Stimulated activated CD4-positive, alpha-beta T cell treated with anti-CD3 and anti-CD28 coated beads, Interleukin-4, amount 100 ng/mL, for 48 hours (primary cell): ENCODE results near the gene ZBTB7B.
"Not testable (repeated sequence)": the region's sequence is repeated elsewhere in the genome, so short reads cannot be mapped to it uniquely, and the experiment has no call there.

Source experiments
- DNase-seq, 2 donors: peaks; one replicate each; pipeline ENCODE4 v3.0.0-alpha.2; 2020; ENCODE audit warnings: low read depth in 2 of 2

Gene ZBTB7B

DNA sequence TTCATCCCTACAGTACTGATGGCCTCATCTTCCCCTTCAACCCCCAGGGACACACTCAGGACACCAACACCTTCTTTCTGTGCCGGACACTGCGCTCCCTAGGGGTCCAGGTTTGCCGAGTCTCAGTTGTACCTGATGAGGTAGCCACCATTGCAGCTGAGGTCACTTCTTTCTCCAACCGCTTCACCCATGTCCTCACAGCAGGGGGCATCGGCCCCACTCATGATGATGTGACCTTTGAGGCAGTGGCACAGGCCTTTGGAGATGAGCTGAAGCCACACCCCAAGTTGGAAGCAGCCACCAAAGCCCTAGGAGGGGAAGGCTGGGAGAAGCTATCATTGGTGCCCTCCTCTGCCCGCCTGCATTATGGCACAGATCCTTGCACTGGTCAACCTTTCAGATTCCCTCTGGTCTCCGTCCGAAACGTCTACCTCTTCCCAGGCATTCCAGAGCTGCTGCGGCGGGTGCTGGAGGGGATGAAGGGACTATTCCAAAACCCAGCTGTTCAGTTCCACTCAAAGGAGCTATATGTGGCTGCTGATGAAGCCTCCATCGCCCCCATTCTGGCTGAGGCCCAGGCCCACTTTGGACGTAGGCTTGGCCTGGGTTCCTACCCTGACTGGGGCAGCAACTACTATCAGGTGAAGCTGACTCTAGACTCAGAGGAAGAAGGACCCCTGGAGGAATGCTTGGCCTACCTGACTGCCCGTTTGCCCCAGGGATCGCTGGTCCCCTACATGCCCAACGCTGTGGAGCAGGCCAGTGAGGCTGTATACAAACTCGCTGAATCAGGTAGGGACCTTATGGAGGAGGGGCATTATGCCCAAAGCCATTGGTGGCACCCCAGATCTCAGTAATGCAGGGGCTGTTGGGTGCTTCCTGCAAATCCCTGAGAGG lies 14.3 kb upstream of the ZBTB7B start:
- DNase-seq: no peak

- no peak for DNase-seq
Observed at GRCh38 chr1:154989195-154989860, 13.3 kb upstream of the ZBTB7B start.

DNA sequence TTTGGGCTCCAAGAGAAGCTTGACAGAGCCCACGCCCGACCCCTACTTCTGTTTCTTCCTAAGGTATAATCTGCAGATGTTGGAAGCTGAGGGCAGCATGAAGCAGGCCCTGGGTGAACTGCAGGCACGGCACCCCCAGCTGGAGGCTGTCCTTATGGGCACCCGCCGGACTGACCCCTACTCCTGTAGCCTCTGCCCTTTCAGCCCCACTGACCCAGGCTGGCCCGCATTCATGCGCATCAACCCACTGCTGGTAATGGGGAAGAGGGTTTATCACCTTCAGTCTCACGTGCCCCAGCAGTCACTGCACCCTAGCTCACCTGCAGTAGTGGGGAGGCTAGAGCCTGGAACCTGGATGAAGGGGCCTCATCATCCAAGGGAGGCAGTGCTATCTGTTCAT lies 12.3 kb upstream of the ZBTB7B start:
- DNase-seq: no peak

DNA sequence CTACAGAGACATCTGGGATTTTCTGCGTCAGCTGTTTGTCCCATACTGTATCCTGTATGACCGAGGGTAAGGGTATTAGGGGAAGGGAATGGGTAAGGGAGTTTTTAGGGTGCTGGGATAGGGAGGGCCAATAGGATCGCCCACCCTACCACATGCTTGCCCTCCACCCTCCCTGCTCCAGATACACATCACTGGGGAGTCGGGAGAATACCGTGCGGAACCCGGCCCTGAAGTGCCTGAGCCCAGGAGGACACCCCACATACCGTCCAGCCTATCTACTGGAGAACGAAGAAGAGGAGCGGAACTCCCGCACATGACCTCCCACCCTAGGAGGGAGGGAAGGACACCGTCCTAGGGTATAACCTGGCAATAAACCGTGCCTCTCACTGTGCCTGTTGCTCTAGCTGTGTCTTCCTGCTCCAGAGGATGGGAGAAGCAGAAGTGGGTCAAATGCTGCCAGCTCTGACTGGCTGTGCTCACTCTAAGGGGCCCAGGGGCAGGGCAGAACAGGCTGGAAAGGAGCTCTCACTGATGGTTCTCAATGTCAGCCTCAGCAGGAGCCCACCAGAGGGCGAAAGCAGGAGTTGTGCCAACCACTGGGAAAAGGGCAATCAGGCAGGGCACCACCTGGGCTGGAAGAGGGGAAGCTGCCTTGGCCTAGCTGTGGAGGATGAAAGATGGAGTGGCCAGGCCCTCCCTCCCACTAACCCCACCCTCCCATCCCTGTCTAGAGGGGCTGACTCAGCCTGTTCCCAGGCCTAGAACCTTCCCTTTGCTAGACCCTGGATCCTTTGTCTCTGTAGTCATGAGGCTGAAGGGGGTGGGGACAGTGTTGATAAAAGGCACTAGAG lies 9.7 kb upstream of the ZBTB7B start:
- no peak for DNase-seq

- no peak for DNase-seq
Observed at GRCh38 chr1:154993572-154994268, 8.9 kb upstream of the ZBTB7B start, which contains the start of gene LENEP. Gene LENEP (plus strand): TSS chr1:154993586. CDS start chr1:154993608, 22 bp downstream.

DNA sequence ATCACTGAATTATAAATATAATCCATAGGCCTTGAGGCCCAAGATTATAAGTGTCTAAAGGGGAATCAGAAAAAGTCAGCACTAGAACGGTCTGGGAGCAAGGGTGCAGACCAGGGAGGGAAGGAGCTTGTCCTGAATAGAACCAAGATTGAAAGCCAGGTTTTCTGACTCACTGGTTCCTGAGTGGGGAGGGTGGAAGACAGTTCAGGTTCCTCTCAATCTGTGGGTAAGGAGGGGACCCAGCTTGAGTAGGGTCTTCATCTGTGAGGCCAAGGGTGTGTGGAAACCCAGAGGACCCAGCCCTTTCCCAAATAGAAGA lies 8.4 kb upstream of the ZBTB7B start:
- no peak for DNase-seq

GRCh38 chr1:154994591-154994990 lies 8.0 kb upstream of the ZBTB7B start:
- no peak for DNase-seq

DNA sequence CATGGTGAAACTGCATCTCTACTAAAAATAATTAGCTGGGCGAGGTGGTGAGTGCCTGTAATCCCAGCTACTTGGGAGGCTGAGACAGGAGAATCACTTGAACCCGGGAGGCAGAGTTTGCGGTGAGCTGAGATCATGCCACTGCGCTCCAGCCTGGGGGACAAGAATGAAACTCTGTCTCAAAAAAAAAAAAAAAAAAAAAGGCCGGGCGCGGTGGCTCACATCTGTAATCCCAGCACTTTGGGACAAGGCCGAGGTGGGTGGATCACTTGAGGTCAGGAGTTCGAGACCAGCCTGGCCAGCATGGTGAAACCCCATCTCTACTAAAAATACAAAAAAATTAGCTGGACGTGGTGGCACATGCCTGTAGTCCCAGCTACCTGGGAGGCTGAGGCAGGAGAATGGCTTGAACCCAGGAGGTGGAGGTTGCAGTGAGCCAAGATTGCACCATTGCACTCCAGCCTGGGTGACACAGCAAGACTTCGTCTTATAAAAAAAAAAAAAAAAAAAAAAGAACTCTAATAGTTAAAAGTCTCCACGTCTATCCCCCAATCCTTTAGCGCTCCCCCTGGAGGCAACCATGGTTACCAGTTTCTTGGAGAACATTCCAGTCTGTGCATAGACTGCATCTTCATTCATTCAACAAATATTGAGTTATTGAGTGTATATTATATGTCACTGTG lies 7.2 kb upstream of the ZBTB7B start:
- DNase-seq: not testable (repeated sequence)

DNA sequence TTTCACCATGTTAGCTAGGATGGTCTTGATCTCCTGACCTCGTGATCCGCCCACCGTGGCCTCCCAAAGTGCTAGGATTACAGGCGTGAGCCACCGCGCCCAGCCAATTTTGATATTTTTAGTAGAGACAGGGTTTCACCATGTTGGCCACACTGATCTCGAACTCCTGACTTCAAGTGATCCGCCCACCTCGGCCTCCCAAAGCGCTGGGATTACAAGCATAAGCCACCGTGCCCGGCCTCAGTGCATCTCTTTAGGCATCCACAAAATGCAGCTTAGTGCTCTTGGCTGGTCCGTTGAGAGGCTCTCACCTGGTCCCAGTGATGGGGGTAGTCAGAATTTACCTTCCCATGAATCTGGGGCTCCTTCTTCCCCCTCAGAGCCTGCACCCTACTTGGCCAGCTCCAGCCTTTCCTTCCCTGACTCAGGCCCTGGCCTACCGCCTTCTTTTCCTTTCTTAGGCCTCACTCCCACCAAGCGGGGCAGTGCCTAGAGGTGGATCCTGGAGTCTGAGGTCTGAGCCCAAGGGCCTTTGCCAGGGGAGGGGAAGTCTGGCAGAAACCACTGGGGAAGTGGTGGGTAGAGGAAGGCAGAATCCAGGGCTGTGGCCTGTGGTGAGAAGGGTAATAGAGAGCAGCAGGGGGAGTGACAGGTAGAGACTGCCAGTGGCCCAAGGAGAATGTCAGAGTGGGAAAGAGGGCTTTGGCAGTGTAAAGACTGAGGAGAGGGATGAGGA lies 5.5 kb upstream of the ZBTB7B start:
- no peak for DNase-seq

- DNase-seq: no peak
Observed at GRCh38 chr1:154998201-154998780, 4.3 kb upstream of the ZBTB7B start.

DNA sequence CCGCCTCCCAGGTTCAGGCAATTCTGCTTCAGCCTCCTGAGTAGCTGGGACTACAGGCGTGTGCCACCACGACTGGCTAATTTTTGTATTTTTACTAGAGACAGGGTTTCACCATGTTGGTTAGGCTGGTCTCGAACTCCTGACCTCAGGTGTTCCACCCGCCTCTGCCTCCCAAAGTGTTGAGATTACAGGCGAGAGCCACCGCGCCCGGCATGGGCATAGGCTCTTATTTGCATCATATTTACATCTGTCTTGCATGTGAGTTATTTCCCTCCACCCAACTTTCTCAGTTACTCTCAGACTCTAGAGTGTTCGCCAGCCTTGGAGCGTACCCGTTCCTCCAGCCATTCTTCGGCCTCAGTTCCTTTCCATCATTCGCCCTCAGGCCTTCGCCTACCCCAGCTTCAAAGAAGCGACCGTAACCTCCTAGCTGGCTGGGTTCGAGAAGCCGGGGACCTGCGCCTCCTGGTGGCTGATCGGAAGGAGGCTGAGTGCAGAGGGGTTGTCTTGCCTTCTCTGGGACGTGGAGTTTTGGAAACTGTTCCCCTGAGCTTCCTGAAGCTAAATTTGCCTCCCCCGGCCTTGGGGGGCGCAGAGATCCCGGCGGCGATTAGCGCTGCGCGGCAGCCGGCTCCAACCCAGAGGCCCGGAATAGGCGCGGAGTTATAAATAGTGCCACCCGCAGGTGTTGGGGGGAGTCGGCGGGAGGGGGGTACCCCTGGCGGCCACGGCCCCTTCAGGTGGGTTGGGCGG lies 3.6 kb upstream of the ZBTB7B start:
- DNase-seq: peak; percentile 75 to 77

GRCh38 chr1:154999571-155000410 lies 2.8 kb upstream of the ZBTB7B start:
- peak in 1 of 2 donors; percentile 73 for DNase-seq

- no peak for DNase-seq
Observed at GRCh38 chr1:155000411-155000725, 2.2 kb upstream of the ZBTB7B start.

DNA sequence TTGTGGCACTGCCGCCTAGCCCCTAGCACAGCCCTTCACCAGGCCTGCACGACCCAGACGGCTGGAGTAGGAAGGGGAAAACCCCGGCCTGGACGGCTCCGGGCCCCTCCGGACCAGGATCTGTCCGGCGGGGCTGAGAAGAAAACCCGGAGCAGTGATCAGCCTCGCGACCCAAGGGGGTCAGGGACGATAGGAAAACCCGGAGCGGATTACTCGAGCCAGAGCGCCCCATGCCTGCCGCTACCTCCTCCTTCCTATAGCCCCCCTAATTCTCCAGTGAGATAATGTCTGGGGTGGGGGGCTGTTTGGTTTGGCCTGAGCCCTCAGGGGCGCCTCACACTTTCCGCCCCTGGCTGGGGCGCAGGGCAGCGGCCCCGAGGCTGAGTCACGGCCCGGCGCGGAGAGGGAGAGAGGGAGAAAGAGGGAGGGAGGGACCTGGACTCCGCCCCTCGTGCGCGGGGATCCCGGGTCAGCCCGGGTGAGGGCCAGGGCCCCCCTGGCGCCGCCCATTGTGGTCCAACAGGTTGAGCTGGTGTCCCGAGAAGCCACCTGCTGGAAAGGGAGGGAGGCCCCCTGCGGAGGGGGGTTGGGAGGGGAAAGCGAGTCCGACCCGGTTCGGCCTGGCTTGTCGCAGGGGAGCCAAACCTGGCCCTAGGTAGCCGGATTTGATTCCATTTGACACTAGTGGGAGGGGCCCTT lies 1.7 kb upstream of the ZBTB7B start:
- peak; percentile 79 to 88 for DNase-seq

- DNase-seq: no peak
Observed at GRCh38 chr1:155001425-155001674, 1.3 kb upstream of the ZBTB7B start.

GRCh38 chr1:155001675-155002463 lies 733 bp upstream of the ZBTB7B start:
- peak; percentile 98 to 100 for DNase-seq

- no peak for DNase-seq
Observed at GRCh38 chr1:155003227-155003765, 694 bp downstream of the ZBTB7B start.
